Tibial nerve (tissue), 3 donors: ENCODE measurements around the gene TMED8.

ENCODE experiments used
- POLR2A ChIP-seq, 2 donors: fragments of 450-650 bp; IDR thresholded peaks; one replicate each; pipeline ENCODE4 v1.6.1; 2017; ENCODE audit warnings: antibody characterized with exemption in 2 of 2, mild to moderate bottlenecking in 2 of 2, moderate library complexity in 2 of 2
- TF ChIP-seq, protein P1 (sequence below), 5 experiments: fragments of 200-600 bp in 3 of 5; fragments of 450-650 bp in 2 of 5; sonication (generic) in 3 of 5; IDR thresholded peaks; one replicate each; pipeline ENCODE4 v1.5.1; 2016 to 2019; ENCODE audit warnings: antibody characterized with exemption in 5 of 5, mild to moderate bottlenecking in 3 of 5, moderate library complexity in 2 of 5

GRCh38 chr14:77309131-77309530 is 67.8 kb downstream of the TMED8 start:
- TF ChIP-seq, protein P1, sequence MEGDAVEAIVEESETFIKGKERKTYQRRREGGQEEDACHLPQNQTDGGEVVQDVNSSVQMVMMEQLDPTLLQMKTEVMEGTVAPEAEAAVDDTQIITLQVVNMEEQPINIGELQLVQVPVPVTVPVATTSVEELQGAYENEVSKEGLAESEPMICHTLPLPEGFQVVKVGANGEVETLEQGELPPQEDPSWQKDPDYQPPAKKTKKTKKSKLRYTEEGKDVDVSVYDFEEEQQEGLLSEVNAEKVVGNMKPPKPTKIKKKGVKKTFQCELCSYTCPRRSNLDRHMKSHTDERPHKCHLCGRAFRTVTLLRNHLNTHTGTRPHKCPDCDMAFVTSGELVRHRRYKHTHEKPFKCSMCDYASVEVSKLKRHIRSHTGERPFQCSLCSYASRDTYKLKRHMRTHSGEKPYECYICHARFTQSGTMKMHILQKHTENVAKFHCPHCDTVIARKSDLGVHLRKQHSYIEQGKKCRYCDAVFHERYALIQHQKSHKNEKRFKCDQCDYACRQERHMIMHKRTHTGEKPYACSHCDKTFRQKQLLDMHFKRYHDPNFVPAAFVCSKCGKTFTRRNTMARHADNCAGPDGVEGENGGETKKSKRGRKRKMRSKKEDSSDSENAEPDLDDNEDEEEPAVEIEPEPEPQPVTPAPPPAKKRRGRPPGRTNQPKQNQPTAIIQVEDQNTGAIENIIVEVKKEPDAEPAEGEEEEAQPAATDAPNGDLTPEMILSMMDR (IDR thresholded peaks at IDR 0.05): no peak
- no peak for TF ChIP-seq POLR2A (IDR thresholded peaks at IDR 0.05)
